Right lobe of liver (tissue), 4 donors: ENCODE measurements around the gene EIF2S1.
"Not testable (repeated sequence)": the region's sequence is repeated elsewhere in the genome, so short reads cannot be mapped to it uniquely, and the experiment has no call there.

ENCODE experiments used
- POLR2A ChIP-seq: fragments of 450-650 bp; IDR thresholded peaks from one replicate; pipeline ENCODE4 v1.6.1; 2017; ENCODE audit warnings: antibody characterized with exemption, mild to moderate bottlenecking
- TF ChIP-seq, protein P1 (sequence below), 4 donors: fragments of 200-600 bp in 3 of 4; fragments of 450-650 bp in 1 of 4; IDR thresholded peaks; one replicate each; pipeline versions ENCODE4 v1.5.1 to v1.8.0; 2016 to 2022; ENCODE audit warnings: antibody characterized with exemption in 4 of 4, mild to moderate bottlenecking in 2 of 4
- donor health status: DM: no; HTN: no; CAD: no.
- donor health status: DM: no; HTN: no; CAD: no.
- donor health status: DM: no; HTN: yes; CAD: no.

DNA sequence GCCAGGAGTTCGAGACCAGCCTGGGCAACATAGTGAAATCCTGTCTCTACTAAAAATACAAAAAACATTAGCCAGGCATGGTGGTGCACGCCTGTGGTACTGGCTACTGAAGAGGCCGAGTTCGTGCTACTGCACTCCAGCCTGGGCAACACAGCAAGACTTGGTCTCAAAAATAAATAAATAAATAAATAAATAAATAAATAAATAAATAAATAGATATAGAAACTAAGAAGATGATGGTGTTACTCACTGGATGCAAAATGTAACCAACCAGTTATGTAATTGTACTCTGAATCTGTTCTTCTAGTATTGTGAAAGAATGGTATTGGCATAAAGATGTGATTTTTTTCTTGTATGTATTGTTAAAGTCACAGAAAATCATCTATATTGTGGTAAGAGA is 30.5 kb upstream of the EIF2S1 start:
- TF ChIP-seq POLR2A, result not testable (repeated sequence)
- TF ChIP-seq, protein P1, sequence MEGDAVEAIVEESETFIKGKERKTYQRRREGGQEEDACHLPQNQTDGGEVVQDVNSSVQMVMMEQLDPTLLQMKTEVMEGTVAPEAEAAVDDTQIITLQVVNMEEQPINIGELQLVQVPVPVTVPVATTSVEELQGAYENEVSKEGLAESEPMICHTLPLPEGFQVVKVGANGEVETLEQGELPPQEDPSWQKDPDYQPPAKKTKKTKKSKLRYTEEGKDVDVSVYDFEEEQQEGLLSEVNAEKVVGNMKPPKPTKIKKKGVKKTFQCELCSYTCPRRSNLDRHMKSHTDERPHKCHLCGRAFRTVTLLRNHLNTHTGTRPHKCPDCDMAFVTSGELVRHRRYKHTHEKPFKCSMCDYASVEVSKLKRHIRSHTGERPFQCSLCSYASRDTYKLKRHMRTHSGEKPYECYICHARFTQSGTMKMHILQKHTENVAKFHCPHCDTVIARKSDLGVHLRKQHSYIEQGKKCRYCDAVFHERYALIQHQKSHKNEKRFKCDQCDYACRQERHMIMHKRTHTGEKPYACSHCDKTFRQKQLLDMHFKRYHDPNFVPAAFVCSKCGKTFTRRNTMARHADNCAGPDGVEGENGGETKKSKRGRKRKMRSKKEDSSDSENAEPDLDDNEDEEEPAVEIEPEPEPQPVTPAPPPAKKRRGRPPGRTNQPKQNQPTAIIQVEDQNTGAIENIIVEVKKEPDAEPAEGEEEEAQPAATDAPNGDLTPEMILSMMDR (IDR thresholded peaks at IDR 0.05), result not testable (repeated sequence)
